Neural progenitor cell (in vitro differentiated cells): ENCODE measurements around the gene SLC36A3. TPM values are rescaled to one million over a fixed set of nuclear protein-coding genes. Genes with fewer than 3 reads are reported as not detected.

Experiments used
- DNase-seq: peaks from one replicate; pipeline ENCODE4 v3.0.0-alpha.2; 2016; ENCODE audit warnings: low spot score
- H2AFZ ChIP-seq: fragments of 200-600 bp; sonication (generic); replicated peaks from 2 replicates; pipeline ENCODE4 v1.6.1; 2016; ENCODE audit warnings: antibody characterized with exemption
- H3F3A ChIP-seq: fragments of 200-600 bp; sonication (generic); 2 replicates; pipeline ENCODE4 v1.6.1; 2016; ENCODE audit warnings: antibody characterized with exemption, low read depth
- H3K27ac ChIP-seq: fragments of 200-600 bp; sonication (generic); 2 replicates; pipeline ENCODE4 v1.5.1; 2016; ENCODE audit warnings: mild to moderate bottlenecking
- H3K27me3 ChIP-seq: fragments of 200-600 bp; sonication (generic); 2 replicates; pipeline ENCODE4 v1.6.1; 2016; ENCODE audit warnings: mild to moderate bottlenecking, moderate library complexity
- H3K36me3 ChIP-seq: fragments of 200-600 bp; sonication (generic); 2 replicates; pipeline ENCODE4 v1.5.1; 2016
- H3K4me1 ChIP-seq: fragments of 200-600 bp; sonication (generic); 2 replicates; pipeline ENCODE4 v1.6.1; 2016; ENCODE audit warnings: mixed run types
- H3K4me2 ChIP-seq: fragments of 200-600 bp; sonication (generic); 2 replicates; pipeline ENCODE4 v1.6.1; 2016
- H3K4me3 ChIP-seq: fragments of 200-600 bp; sonication (generic); 2 replicates; pipeline ENCODE4 v1.5.1; 2016
- H3K79me2 ChIP-seq: fragments of 200-600 bp; sonication (generic); 2 replicates; pipeline ENCODE4 v1.6.1; 2016; ENCODE audit warnings: low read depth
- H3K9ac ChIP-seq: fragments of 200-600 bp; sonication (generic); 2 replicates; pipeline ENCODE4 v1.6.1; 2016
- H3K9me3 ChIP-seq: fragments of 200-600 bp; sonication (generic); 2 replicates; pipeline ENCODE4 v1.5.1; 2016; ENCODE audit warnings: low read depth
- H4K20me1 ChIP-seq: fragments of 200-600 bp; sonication (generic); 2 replicates; pipeline ENCODE4 v1.6.1; 2016; ENCODE audit warnings: low read depth
- H3K27ac Mint-ChIP-seq: 3 replicates; pipeline ENCODE4 v1.8.0; 2021; ENCODE audit warnings: mixed read lengths
- H3K27me3 Mint-ChIP-seq: 2 replicates; pipeline ENCODE4 v1.8.0; 2022; ENCODE audit warnings: low read depth, mild to moderate bottlenecking, inconsistent platforms, moderate library complexity, mixed read lengths; ENCODE audit not compliant: insufficient read depth
- H3K36me3 Mint-ChIP-seq: 3 replicates; pipeline ENCODE4 v1.8.0; 2021; ENCODE audit warnings: mixed read lengths
- H3K4me1 Mint-ChIP-seq: 3 replicates; pipeline ENCODE4 v1.8.0; 2021; ENCODE audit warnings: mixed read lengths
- H3K4me3 Mint-ChIP-seq: 3 replicates; pipeline ENCODE4 v1.8.0; 2021; ENCODE audit warnings: mild to moderate bottlenecking, moderate library complexity, mixed read lengths
- H3K9me3 Mint-ChIP-seq: 3 replicates; pipeline ENCODE4 v1.8.0; 2020; ENCODE audit warnings: mixed read lengths
- CTCF ChIP-seq: fragments of 200-600 bp; sonication (generic); IDR thresholded peaks from 2 replicates; pipeline ENCODE4 v1.5.1; 2017; ENCODE audit warnings: antibody characterized with exemption, mild to moderate bottlenecking
- EZH2 ChIP-seq: fragments of 200-600 bp; sonication (generic); IDR thresholded peaks from 2 replicates; pipeline ENCODE4 v1.6.1; 2017; ENCODE audit warnings: antibody characterized with exemption, mild to moderate bottlenecking, moderate library complexity
- EZH2phosphoT487 ChIP-seq: fragments of 200-600 bp; sonication (generic); IDR thresholded peaks from 2 replicates; pipeline ENCODE4 v1.6.1; 2017; ENCODE audit warnings: antibody characterized with exemption
- total RNA-seq: library from RNA; depleted of rRNA; stranded (reverse); fragments of >200 nt; gene quantifications from 2 replicates; pipeline ENCODE4 v1.2.3, GENCODE V29; 2015; ENCODE audit warnings: low replicate concordance

The SLC36A3 gene
- total RNA-seq, 1 donor from 2014 or later, result not detected

DNA sequence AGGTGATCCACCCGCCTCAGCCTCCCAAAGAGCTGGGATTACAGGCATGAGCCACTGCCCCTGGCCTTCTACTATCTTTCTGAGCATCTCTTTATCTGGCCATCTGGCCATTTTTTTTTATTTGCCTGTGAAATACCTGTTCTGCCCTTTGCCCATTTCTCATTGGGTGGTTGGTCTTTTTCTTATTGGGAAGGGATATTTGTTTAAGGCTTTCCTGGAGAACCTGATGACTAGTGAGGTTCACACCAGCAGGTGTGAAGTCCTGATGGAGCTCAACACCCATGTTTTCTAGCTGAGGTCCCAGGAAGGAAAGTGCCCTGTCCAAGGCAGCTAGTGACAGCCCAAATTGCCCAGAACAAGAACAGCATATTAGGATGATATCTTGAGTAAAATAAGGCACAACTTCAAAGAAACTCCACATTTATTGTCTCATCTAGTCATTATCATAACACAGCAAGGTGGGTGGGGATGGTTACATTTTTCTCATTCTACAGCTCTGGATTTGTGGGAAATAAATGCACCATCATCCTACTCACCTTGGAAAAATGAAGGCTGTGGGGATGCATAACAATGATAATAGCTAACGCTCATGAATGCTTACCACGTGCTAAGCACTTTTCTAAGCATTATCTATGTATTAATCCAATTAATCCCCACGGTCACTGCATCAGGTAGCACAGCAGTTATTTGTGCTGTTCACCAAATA lies 20.3 kb downstream of the SLC36A3 start:
- Mint-ChIP-seq H3K27me3 (no peaks in the 10 kb centered on the region), H3K27ac (no peak overlapping the region), H3K36me3 (no peaks in the 10 kb centered on the region), H3K4me3 (no peak overlapping the region), H3K4me1 (peaks cover 2% of the 10 kb centered on the region), H3K9me3 (no peaks in the 10 kb centered on the region)
- Histone ChIP-seq H3K9me3 (no peaks in the 10 kb centered on the region), H4K20me1 (no peaks in the 10 kb centered on the region), H3F3A (no peaks in the 10 kb centered on the region), H3K9ac (no peak overlapping the region), H3K4me3 (no peak overlapping the region), H2AFZ (no peak overlapping the region), H3K4me1 (no peaks in the 10 kb centered on the region), H3K36me3 (no peaks in the 10 kb centered on the region), H3K4me2 (no peak overlapping the region), H3K27ac (no peak overlapping the region), H3K79me2 (no peaks in the 10 kb centered on the region), H3K27me3 (no peaks in the 10 kb centered on the region)
- no peak for DNase-seq
- TF ChIP-seq EZH2, result no peak

GRCh38 chr5:151281001-151281639 lies 22.4 kb downstream of the SLC36A3 start:
- Histone ChIP-seq H3K27ac (no peak overlapping the region), H3K4me2 (no peak overlapping the region), H3K9me3 (no peaks in the 10 kb centered on the region), H2AFZ (no peak overlapping the region), H3K36me3 (no peaks in the 10 kb centered on the region), H4K20me1 (no peaks in the 10 kb centered on the region), H3K4me1 (no peaks in the 10 kb centered on the region), H3F3A (no peaks in the 10 kb centered on the region), H3K27me3 (no peaks in the 10 kb centered on the region), H3K9ac (no peak overlapping the region), H3K4me3 (no peak overlapping the region), H3K79me2 (no peaks in the 10 kb centered on the region)
- Mint-ChIP-seq H3K27me3 (no peaks in the 10 kb centered on the region), H3K9me3 (no peaks in the 10 kb centered on the region), H3K27ac (no peak overlapping the region), H3K4me3 (no peak overlapping the region), H3K36me3 (no peaks in the 10 kb centered on the region), H3K4me1 (peaks cover 2% of the 10 kb centered on the region)
- TF ChIP-seq EZH2phosphoT487 (no peak), CTCF (no peak), EZH2 (no peak)
- no peak for DNase-seq

- H3K36me3 ChIP-seq, result no peaks in the 10 kb centered on the region
- H3K36me3 Mint-ChIP-seq, result no peaks in the 10 kb centered on the region
- H3K9me3 Mint-ChIP-seq, result no peaks in the 10 kb centered on the region
- no peak overlapping the region for H2AFZ ChIP-seq
- H3K27ac Mint-ChIP-seq, result no peak overlapping the region
- H3F3A ChIP-seq, result no peaks in the 10 kb centered on the region
- H3K27me3 Mint-ChIP-seq, result no peaks in the 10 kb centered on the region
- H3K4me1 Mint-ChIP-seq, result peaks cover 2% of the 10 kb centered on the region
- H3K79me2 ChIP-seq, result no peaks in the 10 kb centered on the region
- no peaks in the 10 kb centered on the region for H3K9me3 ChIP-seq
- H3K27ac ChIP-seq, result no peak overlapping the region
- DNase-seq, result no peak
- no peak overlapping the region for H3K4me2 ChIP-seq
- no peaks in the 10 kb centered on the region for H4K20me1 ChIP-seq
- no peaks in the 10 kb centered on the region for H3K4me1 ChIP-seq
- H3K4me3 ChIP-seq, result no peak overlapping the region
- H3K4me3 Mint-ChIP-seq, result no peak overlapping the region
- H3K27me3 ChIP-seq, result no peaks in the 10 kb centered on the region
- H3K9ac ChIP-seq, result no peak overlapping the region
- TF ChIP-seq CTCF (no peak), EZH2 (no peak), EZH2phosphoT487 (no peak)
Observed at GRCh38 chr5:151280443-151280842, 23.1 kb downstream of the SLC36A3 start.

- no peak overlapping the region for H3K27ac Mint-ChIP-seq
- Histone ChIP-seq H3K4me2 (no peak overlapping the region), H3K9ac (no peak overlapping the region), H3K9me3 (no peaks in the 10 kb centered on the region), H3K4me1 (no peaks in the 10 kb centered on the region), H3F3A (no peaks in the 10 kb centered on the region), H2AFZ (no peak overlapping the region), H3K36me3 (no peaks in the 10 kb centered on the region), H3K4me3 (no peak overlapping the region), H4K20me1 (no peaks in the 10 kb centered on the region), H3K27ac (no peak overlapping the region), H3K27me3 (no peaks in the 10 kb centered on the region), H3K79me2 (no peaks in the 10 kb centered on the region)
- no peak for DNase-seq
- H3K4me3 Mint-ChIP-seq, result no peak overlapping the region
- H3K4me1 Mint-ChIP-seq, result no peaks in the 10 kb centered on the region
- H3K9me3 Mint-ChIP-seq, result no peaks in the 10 kb centered on the region
- no peaks in the 10 kb centered on the region for H3K27me3 Mint-ChIP-seq
- H3K36me3 Mint-ChIP-seq, result no peaks in the 10 kb centered on the region
- TF ChIP-seq EZH2 (no peak), EZH2phosphoT487 (no peak), CTCF (no peak)
Observed at GRCh38 chr5:151278845-151279244, 24.7 kb downstream of the SLC36A3 start.
